ENCODE data around the gene COBL. TPM values are rescaled to one million over a fixed set of nuclear protein-coding genes. Genes with fewer than 3 reads are reported as not detected.

COBL gene
- total RNA-seq, 1 experiment from 2014 or later, result 0.39 TPM

GRCh38 chr7:51102828-51103227 lies 213.8 kb downstream of the COBL start:
- ChIA-PET POLR2A (no interaction called here), CTCF (no interaction called here)
- Histone ChIP-seq H3K27me3 (ENCODE audit: control insufficient read depth, insufficient read depth, low read length) (peaks cover 5% of the 10 kb centered on the region), H3K4me1 (ENCODE audit: control insufficient read depth, insufficient read depth, low read length) (no peaks in the 10 kb centered on the region), H3K36me3 (ENCODE audit: control insufficient read depth, insufficient read depth, low read length) (no peaks in the 10 kb centered on the region), H3K4me3 (ENCODE audit: low read depth in 2 of 2, low read length in 2 of 2) (no peak overlapping the region), H3K9me3 (ENCODE audit: control insufficient read depth, insufficient read depth, low read depth, low read length) (no peaks in the 10 kb centered on the region; the same call in 1 of the 2 replicates), H3K27ac (ENCODE audit: low read length) (no peak overlapping the region)
- in situ Hi-C loops (cut with HindIII; ENCODE audit: low pct_unique_long_range_greater_than_20kb, low sequenced_read_pairs), result no loop called here
- ATAC-seq, result no peak
- no peak for DNase-seq (ENCODE audit: low read depth, low spot score)
- BruUV-seq (replicated peaks), result no TSS peak
- TF ChIP-seq TCF7L2 (IDR thresholded peaks at IDR 0.05; ENCODE audit: low read depth, low read length), result no peak
- TF ChIP-seq CTCF (IDR thresholded peaks at IDR 0.05), result no peak
- no peak for TF ChIP-seq REST (IDR thresholded peaks at IDR 0.05; ENCODE audit: insufficient read depth in 1 of 2, low read depth in 2 of 2, low read length in 1 of 2)
- TF ChIP-seq POLR2AphosphoS5 (IDR thresholded peaks at IDR 0.05; ENCODE audit: low read depth, low read length), result no peak
- no peak for TF ChIP-seq SIN3A (IDR thresholded peaks at IDR 0.05; ENCODE audit: borderline replicate concordance, insufficient read depth, low read depth, low read length)
- intact Hi-C loops (cut with micrococcal nuclease; ENCODE audit: unreplicated experiment), result no loop called here

GRCh38 chr7:51101111-51101757 lies 215.4 kb downstream of the COBL start:
- POLR2A ChIA-PET, result no interaction called here
- Histone ChIP-seq H3K36me3 (ENCODE audit: control insufficient read depth, insufficient read depth, low read length) (no peaks in the 10 kb centered on the region), H3K27me3 (ENCODE audit: control insufficient read depth, insufficient read depth, low read length) (peaks cover 5% of the 10 kb centered on the region), H3K9me3 (ENCODE audit: control insufficient read depth, insufficient read depth, low read depth, low read length) (no peaks in the 10 kb centered on the region; the same call in 1 of the 2 replicates), H3K27ac (ENCODE audit: low read length) (no peak overlapping the region), H3K4me1 (ENCODE audit: control insufficient read depth, insufficient read depth, low read length) (no peaks in the 10 kb centered on the region), H3K4me3 (ENCODE audit: low read depth in 2 of 2, low read length in 2 of 2) (no peak overlapping the region)
- BruUV-seq (replicated peaks), result no TSS peak
- DNase-seq (ENCODE audit: low read depth, low spot score) (no peak), ATAC-seq (no peak)
- intact Hi-C loops (cut with micrococcal nuclease; ENCODE audit: unreplicated experiment) (no loop called here), in situ Hi-C loops (cut with HindIII; ENCODE audit: low pct_unique_long_range_greater_than_20kb, low sequenced_read_pairs) (no loop called here)
- CTCF ChIA-PET, result no interaction called here
- TF ChIP-seq POLR2AphosphoS5 (IDR thresholded peaks at IDR 0.05; ENCODE audit: low read depth, low read length) (no peak), CTCF (IDR thresholded peaks at IDR 0.05) (no peak), TCF7L2 (IDR thresholded peaks at IDR 0.05; ENCODE audit: low read depth, low read length) (no peak), REST (IDR thresholded peaks at IDR 0.05; ENCODE audit: insufficient read depth in 1 of 2, low read depth in 2 of 2, low read length in 1 of 2) (no peak), SIN3A (IDR thresholded peaks at IDR 0.05; ENCODE audit: borderline replicate concordance, insufficient read depth, low read depth, low read length) (no peak)
